Neuronal stem cell (in vitro differentiated cells): Measurements from ENCODE around the gene SPATS2.

Experiments
- DNase-seq: peaks from one replicate; pipeline ENCODE4 v3.0.0-alpha.2; 2013; ENCODE audit warnings: low spot score
- H2AFZ ChIP-seq: one replicate; pipeline ENCODE4 v1.6.1; 2013; ENCODE audit warnings: mild to moderate bottlenecking, low read length, inconsistent platforms
- H2AK5ac ChIP-seq: 2 replicates; pipeline ENCODE4 v1.6.1; 2013; ENCODE audit warnings: low read depth, mild to moderate bottlenecking, inconsistent platforms, low read length, moderate library complexity, mixed read lengths
- H2BK120ac ChIP-seq: 2 replicates; pipeline ENCODE4 v1.6.1; 2013; ENCODE audit warnings: low read depth, mild to moderate bottlenecking, inconsistent platforms, low read length, moderate library complexity, mixed read lengths
- H2BK12ac ChIP-seq: one replicate; pipeline ENCODE4 v1.6.1; 2013; ENCODE audit warnings: low read length, inconsistent platforms
- H2BK15ac ChIP-seq: 2 replicates; pipeline ENCODE4 v1.6.1; 2013; ENCODE audit warnings: mild to moderate bottlenecking, low read length, inconsistent platforms, mixed read lengths
- H2BK5ac ChIP-seq: one replicate; pipeline ENCODE4 v1.6.1; 2013; ENCODE audit warnings: inconsistent platforms, mild to moderate bottlenecking, low read length, moderate library complexity
- H3K14ac ChIP-seq: one replicate; pipeline ENCODE4 v1.6.1; 2013; ENCODE audit warnings: low read length, inconsistent platforms
- H3K18ac ChIP-seq: 2 replicates; pipeline ENCODE4 v1.6.1; 2013; ENCODE audit warnings: low read length, inconsistent platforms
- H3K23ac ChIP-seq: 2 replicates; pipeline ENCODE4 v1.6.1; 2013; ENCODE audit warnings: low read depth, mild to moderate bottlenecking, mixed read lengths, low read length, inconsistent platforms; ENCODE audit not compliant: poor library complexity
- H3K27ac ChIP-seq: replicated peaks from 3 replicates; pipeline ENCODE4 v1.5.1; 2013; ENCODE audit warnings: low read length, inconsistent platforms
- H3K27me3 ChIP-seq, 3 experiments: 2 replicates each; pipeline ENCODE4 v1.6.1; 2013; ENCODE audit warnings: low read length in 3 of 3, mild to moderate bottlenecking in 2 of 3, inconsistent platforms in 1 of 3, low read depth in 1 of 3, mixed read lengths in 1 of 3, moderate library complexity in 1 of 3; ENCODE audit not compliant: control insufficient read depth in 3 of 3, insufficient read depth in 3 of 3
- H3K36me3 ChIP-seq, 2 donors: replicated peaks in 1 of 2; 2 replicates each; pipeline ENCODE4 v1.6.1; 2013; ENCODE audit warnings: low read length in 2 of 2; ENCODE audit not compliant: control insufficient read depth in 2 of 2, insufficient read depth in 2 of 2
- H3K4ac ChIP-seq: 2 replicates; pipeline ENCODE4 v1.6.1; 2013; ENCODE audit warnings: inconsistent platforms, mild to moderate bottlenecking, low read length, moderate library complexity
- H3K4me1 ChIP-seq, 2 donors: 1 replicate in 1 of 2; 2 replicates in 1 of 2; pipeline ENCODE4 v1.6.1; 2013; ENCODE audit warnings: low read length in 2 of 2, low read depth in 1 of 2; ENCODE audit not compliant: control insufficient read depth in 2 of 2, insufficient read depth in 1 of 2
- H3K4me2 ChIP-seq: one replicate; pipeline ENCODE4 v1.6.1; 2013; ENCODE audit warnings: mild to moderate bottlenecking, low read length, inconsistent platforms; ENCODE audit not compliant: insufficient read depth, poor library complexity, severe bottlenecking
- H3K4me3 ChIP-seq, 2 donors: 2 replicates each; pipeline ENCODE4 v1.5.1; 2013; ENCODE audit warnings: low read length in 2 of 2, mild to moderate bottlenecking in 2 of 2, inconsistent platforms in 1 of 2, moderate library complexity in 1 of 2
- H3K79me1 ChIP-seq: one replicate; pipeline ENCODE4 v1.6.1; 2013; ENCODE audit warnings: low read depth, mild to moderate bottlenecking, inconsistent platforms, low read length, moderate library complexity
- H3K9ac ChIP-seq: one replicate; pipeline ENCODE4 v1.6.1; 2013; ENCODE audit warnings: mild to moderate bottlenecking, low read depth, low read length, inconsistent platforms; ENCODE audit not compliant: poor library complexity
- H3K9me3 ChIP-seq, 2 donors: replicated peaks in 1 of 2; 2 replicates each; pipeline versions ENCODE3 to v1.6.1; 2013; ENCODE audit warnings: low read length in 2 of 2, mild to moderate bottlenecking in 2 of 2, inconsistent platforms in 1 of 2, low read depth in 1 of 2, mixed read lengths in 1 of 2, moderate library complexity in 1 of 2; ENCODE audit not compliant: control insufficient read depth in 2 of 2, insufficient read depth in 1 of 2
- H4K8ac ChIP-seq: one replicate; pipeline ENCODE4 v1.6.1; 2013; ENCODE audit warnings: low read depth, mild to moderate bottlenecking, inconsistent platforms, low read length, moderate library complexity
- H4K91ac ChIP-seq: one replicate; pipeline ENCODE4 v1.6.1; 2013; ENCODE audit warnings: low read length, low read depth, mild to moderate bottlenecking, inconsistent platforms; ENCODE audit not compliant: poor library complexity
- WGBS, 2 donors: extraction: QIAGEN DNeasy Blood & Tissue Kit; methylation state at CpG; one replicate each; pipeline ENCODE4 v1.1.7; 2013; ENCODE audit warnings: missing lambda C conversion rate in 2 of 2, mixed read lengths in 1 of 2; ENCODE audit not compliant: insufficient read length in 2 of 2, insufficient replicate concordance in 1 of 2; ENCODE audit errors: extremely low coverage in 2 of 2; 5-methylcytosine and 5-hydroxymethylcytosine counted together

Gene SPATS2

GRCh38 chr12:49345051-49345824, 22.0 kb upstream of the SPATS2 start:
- Histone ChIP-seq H3K36me3 (no peaks in the 10 kb centered on the region), H4K91ac (no peak overlapping the region), H3K9ac (no peak overlapping the region), H3K27ac (no peak overlapping the region), H3K4me1 (peaks cover 36 to 50% of the 10 kb centered on the region in 2 donors), H3K27me3 (peaks cover 15 to 88% (median 80%) of the 10 kb centered on the region in 3 experiments), H4K8ac (no peak overlapping the region), H2AFZ (peak overlapping the region; percentile 97), H3K9me3 (peaks cover 0 to 3% of the 10 kb centered on the region in 2 donors), H2BK15ac (peak overlapping the region; percentile 50), H3K4ac (no peak overlapping the region), H2BK12ac (no peak overlapping the region), H3K4me3 (peak overlapping the region; percentile 20 to 33), H2BK5ac (no peak overlapping the region), H2BK120ac (peak overlapping the region; percentile 40), H3K79me1 (no peaks in the 10 kb centered on the region), H3K14ac (no peak overlapping the region), H3K4me2 (peak overlapping the region; percentile 76), H3K18ac (no peak overlapping the region), H2AK5ac (no peak overlapping the region), H3K23ac (peak overlapping the region; percentile 76)
- no peak for DNase-seq
- WGBS, 2 donors, result no CpG with 5 or more reads among the region's 70 CpGs

- Histone ChIP-seq H2BK12ac (no peak overlapping the region), H3K23ac (peak overlapping the region; percentile 76), H3K4me1 (peaks cover 31 to 42% of the 10 kb centered on the region in 2 donors), H3K27me3 (peaks cover 15 to 81% (median 72%) of the 10 kb centered on the region in 3 experiments), H3K14ac (no peak overlapping the region), H4K91ac (no peak overlapping the region), H2BK5ac (no peak overlapping the region), H3K4me2 (peak overlapping the region; percentile 76), H3K9me3 (peaks cover 0 to 3% of the 10 kb centered on the region in 2 donors), H3K9ac (no peak overlapping the region), H3K79me1 (no peaks in the 10 kb centered on the region), H3K27ac (no peak overlapping the region), H3K36me3 (no peaks in the 10 kb centered on the region), H3K4ac (no peak overlapping the region), H2AFZ (peak overlapping the region; percentile 97), H4K8ac (no peak overlapping the region), H3K4me3 (peak overlapping the region; percentile 33 to 48), H3K18ac (peak overlapping the region; percentile 66), H2BK15ac (peak overlapping the region; percentile 50), H2AK5ac (peak overlapping the region; percentile 33), H2BK120ac (peak overlapping the region; percentile 40)
- WGBS, 2 donors, result no CpG with 5 or more reads among the region's 61 CpGs
- DNase-seq, result no peak
Observed at GRCh38 chr12:49345825-49346658, 21.2 kb upstream of the SPATS2 start.

- peak within 1 kb of the TSS; percentile 97 for H2AFZ ChIP-seq
- no peak within 1 kb of the TSS for H3K9ac ChIP-seq
- H3K23ac ChIP-seq, result no peak within 1 kb of the TSS
- no peak within 1 kb of the TSS for H3K14ac ChIP-seq
- peak within 1 kb of the TSS; percentile 40 for H2BK120ac ChIP-seq
- H3K4me3 ChIP-seq, result peak within 1 kb of the TSS; percentile 33 to 48
- peak within 1 kb of the TSS; percentile 33 for H2AK5ac ChIP-seq
- H3K27ac ChIP-seq, result no peak within 1 kb of the TSS
- H3K4me1 ChIP-seq, result peaks cover 23 to 35% of the 10 kb centered on the region in 2 donors
- DNase-seq, result no peak
- no peak within 1 kb of the TSS for H2BK12ac ChIP-seq
- no peaks in the 10 kb centered on the region for H3K36me3 ChIP-seq
- H4K91ac ChIP-seq, result no peak within 1 kb of the TSS
- H4K8ac ChIP-seq, result no peak within 1 kb of the TSS
- H3K18ac ChIP-seq, result peak within 1 kb of the TSS; percentile 66
- no peak within 1 kb of the TSS for H3K4ac ChIP-seq
- no peaks in the 10 kb centered on the region for H3K79me1 ChIP-seq
- no CpG with 5 or more reads among the region's 47 CpGs for WGBS, 2 donors
- peaks cover 15 to 74% (median 64%) of the 10 kb centered on the region in 3 experiments for H3K27me3 ChIP-seq
- H3K4me2 ChIP-seq, result peak within 1 kb of the TSS; percentile 76
- H3K9me3 ChIP-seq, result peaks cover 0 to 3% of the 10 kb centered on the region in 2 donors
- H2BK15ac ChIP-seq, result peak within 1 kb of the TSS; percentile 50
- no peak within 1 kb of the TSS for H2BK5ac ChIP-seq
Observed at GRCh38 chr12:49346659-49347310, 20.5 kb upstream of the SPATS2 start, which contains the start of gene DNAJC22. DNAJC22 (plus strand) TSS chr12:49346888; CDS start chr12:49348873, 1,985 bp downstream.
